GM12875 (cell line): ENCODE data around the gene RBCK1.

Source experiments
- H3K4me3 ChIP-seq: one replicate; pipeline ENCODE4 v1.5.1; 2011; ENCODE audit warnings: low read depth, low read length, control low read depth
- TF ChIP-seq, protein P1 (sequence below): IDR thresholded peaks from 2 replicates; pipeline ENCODE4 v1.5.1; 2011; ENCODE audit warnings: low read depth, mild to moderate bottlenecking, control low read depth, inconsistent platforms, low read length, moderate library complexity, borderline replicate concordance; ENCODE audit not compliant: insufficient read depth

RBCK1 gene

GRCh38 chr20:366041-366718 lies 41.9 kb upstream of the RBCK1 start:
- TF ChIP-seq, protein P1, sequence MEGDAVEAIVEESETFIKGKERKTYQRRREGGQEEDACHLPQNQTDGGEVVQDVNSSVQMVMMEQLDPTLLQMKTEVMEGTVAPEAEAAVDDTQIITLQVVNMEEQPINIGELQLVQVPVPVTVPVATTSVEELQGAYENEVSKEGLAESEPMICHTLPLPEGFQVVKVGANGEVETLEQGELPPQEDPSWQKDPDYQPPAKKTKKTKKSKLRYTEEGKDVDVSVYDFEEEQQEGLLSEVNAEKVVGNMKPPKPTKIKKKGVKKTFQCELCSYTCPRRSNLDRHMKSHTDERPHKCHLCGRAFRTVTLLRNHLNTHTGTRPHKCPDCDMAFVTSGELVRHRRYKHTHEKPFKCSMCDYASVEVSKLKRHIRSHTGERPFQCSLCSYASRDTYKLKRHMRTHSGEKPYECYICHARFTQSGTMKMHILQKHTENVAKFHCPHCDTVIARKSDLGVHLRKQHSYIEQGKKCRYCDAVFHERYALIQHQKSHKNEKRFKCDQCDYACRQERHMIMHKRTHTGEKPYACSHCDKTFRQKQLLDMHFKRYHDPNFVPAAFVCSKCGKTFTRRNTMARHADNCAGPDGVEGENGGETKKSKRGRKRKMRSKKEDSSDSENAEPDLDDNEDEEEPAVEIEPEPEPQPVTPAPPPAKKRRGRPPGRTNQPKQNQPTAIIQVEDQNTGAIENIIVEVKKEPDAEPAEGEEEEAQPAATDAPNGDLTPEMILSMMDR: no peak
- H3K4me3 ChIP-seq: no peak overlapping the region

- H3K4me3 ChIP-seq: no peak overlapping the region
- TF ChIP-seq, protein P1: no peak
Observed at GRCh38 chr20:366719-367485, 41.2 kb upstream of the RBCK1 start.

DNA sequence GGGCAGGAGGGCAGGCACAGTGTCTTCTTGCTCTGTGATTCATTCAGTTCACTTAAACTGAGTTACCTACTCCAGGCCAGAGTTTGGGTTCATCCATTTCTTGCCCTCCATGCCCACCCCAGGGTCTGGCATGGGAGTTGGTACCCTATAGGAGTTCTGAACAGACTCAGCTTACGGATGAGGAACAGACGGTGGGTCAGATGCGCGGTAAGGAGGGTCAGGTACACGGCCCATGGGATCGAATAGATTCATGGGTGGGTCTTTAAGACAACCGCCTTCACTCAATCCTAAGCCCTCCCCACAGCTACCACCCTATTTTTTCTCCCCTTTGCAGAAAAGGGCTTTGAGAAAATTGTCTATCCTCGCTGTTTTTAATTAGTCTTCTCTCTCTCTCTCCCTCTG lies 40.6 kb upstream of the RBCK1 start:
- TF ChIP-seq, protein P1: no peak
- H3K4me3 ChIP-seq: no peak overlapping the region

GRCh38 chr20:368915-369314 lies 39.2 kb upstream of the RBCK1 start:
- TF ChIP-seq, protein P1: no peak
- H3K4me3 ChIP-seq: no peak overlapping the region

- no peak overlapping the region for H3K4me3 ChIP-seq
- TF ChIP-seq, protein P1: no peak
Observed at GRCh38 chr20:370151-370600, 37.9 kb upstream of the RBCK1 start.

DNA sequence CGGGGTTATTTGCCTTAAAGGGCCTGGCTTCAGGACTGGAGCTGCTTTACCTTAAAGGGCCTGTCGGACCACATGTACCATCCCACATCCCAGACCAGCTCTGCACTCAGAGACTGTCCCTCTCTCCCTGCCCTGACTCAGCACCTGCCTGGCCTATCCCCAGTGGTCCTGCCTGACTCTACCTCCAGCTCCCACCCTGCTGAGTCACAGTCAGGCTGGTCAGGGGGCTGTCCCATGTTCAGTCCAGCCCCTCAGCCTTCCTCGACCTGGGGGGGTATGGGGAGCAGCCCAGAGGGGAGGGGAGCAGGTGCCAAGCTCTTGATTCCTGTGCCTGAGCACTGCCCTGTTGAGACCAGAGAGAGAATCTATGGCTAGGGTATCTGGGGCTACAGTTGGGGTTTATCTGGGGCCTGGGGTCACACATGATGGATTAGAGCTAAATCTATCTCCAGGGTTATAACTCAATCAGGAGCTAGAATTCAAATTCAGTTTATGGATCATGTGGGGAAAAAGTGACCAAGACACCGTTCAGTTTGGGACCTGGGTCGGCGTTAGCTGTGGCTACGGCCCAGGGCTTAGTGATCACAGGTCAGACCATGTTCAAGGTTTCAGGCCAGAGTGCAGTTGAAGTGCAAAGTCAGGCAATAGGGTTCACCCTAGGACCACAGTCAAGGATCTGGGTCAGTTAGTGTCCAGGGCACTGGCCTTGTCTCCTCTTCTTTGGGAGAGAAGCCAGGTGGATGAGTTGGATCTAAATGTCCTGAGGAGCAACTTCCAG lies 36.9 kb upstream of the RBCK1 start:
- no peak overlapping the region for H3K4me3 ChIP-seq
- TF ChIP-seq, protein P1: no peak
